C4-2B (cell line): ENCODE results near the gene USH2A.

ENCODE experiments used
- H3K27ac ChIP-seq: fragments of 450-650 bp; 2 replicates; pipeline ENCODE4 v1.5.1; 2017
- CTCF ChIP-seq: fragments of 450-650 bp; conservative IDR thresholded peaks from 2 replicates; pipeline ENCODE4 v1.5.1; 2017; ENCODE audit warnings: mild to moderate bottlenecking
- ZFX ChIP-seq: fragments of 450-650 bp; IDR thresholded peaks from 2 replicates; pipeline ENCODE4 v1.6.1; 2017

The USH2A gene

GRCh38 chr1:215603319-215603718, 819.9 kb downstream of the USH2A start:
- TF ChIP-seq CTCF (no peak), ZFX (no peak)
- no peak overlapping the region for H3K27ac ChIP-seq

DNA sequence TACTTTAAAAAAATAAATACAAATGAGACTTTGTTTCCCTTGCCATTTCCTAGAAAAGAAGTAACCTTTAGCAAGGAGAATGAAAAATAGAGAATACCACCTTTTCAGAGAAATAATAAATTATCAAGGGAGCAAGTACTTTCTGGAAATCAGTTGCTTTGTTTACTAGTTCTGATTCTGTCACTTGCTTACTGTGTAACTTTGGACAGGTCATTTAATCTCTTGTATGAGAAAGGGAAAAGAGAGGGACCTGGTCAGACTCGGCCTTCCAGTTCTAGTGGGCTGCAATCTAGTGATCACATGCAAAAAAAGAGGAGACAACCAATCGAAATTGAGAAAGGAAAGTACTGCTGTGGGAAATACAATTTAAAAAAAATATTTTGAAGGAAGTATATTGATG, 822.0 kb downstream of the USH2A start:
- no peak for TF ChIP-seq ZFX
- H3K27ac ChIP-seq = no peak overlapping the region

- TF ChIP-seq CTCF (no peak), ZFX (no peak)
- H3K27ac ChIP-seq = no peak overlapping the region
These were observed 822.4 kb downstream of the USH2A start for GRCh38 chr1:215600867-215601266.

GRCh38 chr1:215600258-215600792, 822.9 kb downstream of the USH2A start:
- TF ChIP-seq ZFX = no peak
- H3K27ac ChIP-seq = no peak overlapping the region

GRCh38 chr1:215599418-215600074, 823.7 kb downstream of the USH2A start:
- H3K27ac ChIP-seq = no peak overlapping the region
- no peak for TF ChIP-seq ZFX
- no peak for TF ChIP-seq CTCF

- TF ChIP-seq CTCF (no peak), ZFX (no peak)
- H3K27ac ChIP-seq = no peak overlapping the region
These were observed 825.3 kb downstream of the USH2A start for GRCh38 chr1:215597961-215598360.

DNA sequence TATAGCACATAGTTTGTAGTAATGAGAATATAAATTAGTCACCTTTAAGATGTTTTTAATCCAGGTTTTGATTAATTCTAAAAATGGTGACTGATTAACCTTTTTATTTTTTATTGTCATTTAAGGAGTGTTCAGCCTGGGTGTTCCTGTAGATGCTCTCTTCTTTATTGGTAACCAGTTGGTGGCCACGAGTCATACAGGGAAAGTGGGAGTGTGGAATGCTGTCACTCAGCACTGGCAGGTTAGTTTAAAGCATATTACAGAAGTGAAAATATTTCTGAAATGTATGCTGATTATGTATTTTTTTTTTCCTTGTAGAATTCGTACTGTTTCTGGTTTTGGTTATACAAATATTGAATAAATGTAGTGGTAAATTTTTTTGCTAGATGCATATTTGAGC, 828.0 kb downstream of the USH2A start:
- TF ChIP-seq ZFX = no peak
- TF ChIP-seq CTCF = no peak
- no peak overlapping the region for H3K27ac ChIP-seq

GRCh38 chr1:215594640-215595039, 828.6 kb downstream of the USH2A start:
- no peak overlapping the region for H3K27ac ChIP-seq
- TF ChIP-seq CTCF (no peak), ZFX (no peak)
